GM12892 (cell line): Measurements from ENCODE around the gene AMH.

Experiments used
- POLR2A ChIP-seq: IDR thresholded peaks from 2 replicates; pipeline ENCODE4 v1.6.1; 2011; ENCODE audit warnings: low read depth, low read length, control low read depth
- POLR2AphosphoS5 ChIP-seq: IDR thresholded peaks from 2 replicates; pipeline ENCODE4 v1.6.1; 2011; ENCODE audit warnings: low read depth, low read length, control low read depth
- TAF1 ChIP-seq: IDR thresholded peaks from 2 replicates; pipeline ENCODE4 v1.6.1; 2011; ENCODE audit warnings: low read depth, mild to moderate bottlenecking, control low read depth, low read length, borderline replicate concordance

DNA sequence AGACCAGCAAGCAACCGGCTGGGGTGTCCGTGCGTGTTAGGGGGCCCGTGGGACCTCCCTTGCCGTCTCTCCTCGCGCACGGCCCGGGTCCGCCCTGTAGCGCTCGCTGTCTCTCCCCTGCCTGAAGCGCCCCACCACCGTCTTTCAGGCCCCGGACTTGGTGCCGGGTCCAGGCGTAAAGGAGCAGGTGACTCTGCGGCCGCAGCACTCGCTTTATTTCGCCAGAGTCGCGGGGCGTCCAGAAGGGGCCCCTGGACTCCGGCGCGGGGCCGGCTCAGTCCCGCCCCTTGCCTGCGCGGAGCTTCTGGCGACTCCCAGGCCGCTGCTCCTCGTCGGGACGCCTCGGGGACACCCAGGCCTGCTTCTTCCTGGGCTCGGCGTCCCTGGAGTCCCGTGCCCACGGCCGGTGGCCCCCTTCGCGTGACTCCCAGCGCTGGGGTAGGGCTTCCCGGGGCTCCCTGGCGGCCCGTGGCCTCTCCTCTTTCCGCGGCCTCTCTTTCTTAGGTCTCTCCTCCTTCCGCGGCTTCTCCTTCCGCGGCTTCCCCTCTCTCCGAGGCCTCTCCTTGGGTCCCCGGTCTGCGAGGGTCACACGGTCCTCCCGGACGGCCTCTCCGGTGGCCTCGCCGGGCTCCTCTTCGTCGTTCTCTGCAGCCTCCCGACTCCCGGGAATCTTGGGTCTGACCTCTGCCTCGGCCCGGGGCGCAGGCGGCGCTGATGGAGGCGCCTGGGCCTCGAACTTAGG is 3.1 kb downstream of the AMH start:
- TF ChIP-seq POLR2A, result no peak
- no peak for TF ChIP-seq POLR2AphosphoS5
- no peak for TF ChIP-seq TAF1
